H9 (cell line): ENCODE data around the gene RNF146. TPM values are rescaled to one million over a fixed set of nuclear protein-coding genes. Genes with fewer than 3 reads are reported as not detected.

Source experiments
- DNase-seq: peaks from one replicate; pipeline ENCODE4 v3.0.0-alpha.2; 2017
- H2AFZ ChIP-seq: one replicate; pipeline ENCODE4 v1.6.1; 2013; ENCODE audit warnings: mild to moderate bottlenecking, low read length, control low read depth, moderate library complexity
- H2AK5ac ChIP-seq: 2 replicates; pipeline ENCODE4 v1.6.1; 2013; ENCODE audit warnings: low read length, control low read depth, mixed read lengths; ENCODE audit not compliant: insufficient read length
- H2BK120ac ChIP-seq: one replicate; pipeline ENCODE4 v1.6.1; 2013; ENCODE audit warnings: low read depth, mild to moderate bottlenecking, low read length, control low read depth, inconsistent platforms; ENCODE audit not compliant: poor library complexity, severe bottlenecking
- H2BK12ac ChIP-seq: 2 replicates; pipeline ENCODE4 v1.6.1; 2013; ENCODE audit warnings: low read length, control low read depth, mixed read lengths, low read depth; ENCODE audit not compliant: insufficient read length
- H2BK15ac ChIP-seq: 2 replicates; pipeline ENCODE4 v1.6.1; 2013; ENCODE audit warnings: low read depth, low read length, control low read depth
- H2BK20ac ChIP-seq: one replicate; pipeline ENCODE4 v1.6.1; 2013; ENCODE audit warnings: low read depth, mild to moderate bottlenecking, low read length, control low read depth, inconsistent platforms; ENCODE audit not compliant: poor library complexity, severe bottlenecking
- H2BK5ac ChIP-seq: 2 replicates; pipeline ENCODE4 v1.6.1; 2013; ENCODE audit warnings: low read length, control low read depth, mixed read lengths; ENCODE audit not compliant: insufficient read length
- H3K14ac ChIP-seq: 2 replicates; pipeline ENCODE4 v1.6.1; 2013; ENCODE audit warnings: low read length, control low read depth; ENCODE audit not compliant: insufficient read depth
- H3K18ac ChIP-seq: 2 replicates; pipeline ENCODE4 v1.6.1; 2013; ENCODE audit warnings: low read depth, mild to moderate bottlenecking, mixed read lengths, low read length, control low read depth; ENCODE audit not compliant: insufficient read length
- H3K23ac ChIP-seq: 2 replicates; pipeline ENCODE4 v1.6.1; 2013; ENCODE audit warnings: low read length, control low read depth, mixed read lengths, low read depth; ENCODE audit not compliant: insufficient read length
- H3K23me2 ChIP-seq: 2 replicates; pipeline ENCODE4 v1.6.1; 2013; ENCODE audit warnings: low read depth, mild to moderate bottlenecking, mixed read lengths, low read length, control low read depth; ENCODE audit not compliant: insufficient read length, poor library complexity, severe bottlenecking
- H3K27ac ChIP-seq: 2 replicates; pipeline ENCODE4 v1.5.1; 2013; ENCODE audit warnings: low read length, control low read depth, mixed read lengths, low read depth; ENCODE audit not compliant: insufficient read length
- H3K27me3 ChIP-seq: 2 replicates; pipeline ENCODE4 v1.6.1; 2013; ENCODE audit warnings: low read length, control low read depth, inconsistent platforms; ENCODE audit not compliant: insufficient read depth
- H3K4ac ChIP-seq: 2 replicates; pipeline ENCODE4 v1.6.1; 2013; ENCODE audit warnings: low read depth, mild to moderate bottlenecking, control low read depth, inconsistent platforms, low read length, moderate library complexity
- H3K4me1 ChIP-seq: 2 replicates; pipeline ENCODE4 v1.6.1; 2013; ENCODE audit warnings: low read length, control low read depth, inconsistent platforms; ENCODE audit not compliant: insufficient read depth
- H3K4me2 ChIP-seq: 2 replicates; pipeline ENCODE4 v1.6.1; 2013; ENCODE audit warnings: low read length, control low read depth, mixed read lengths; ENCODE audit not compliant: insufficient read length, insufficient read depth
- H3K56ac ChIP-seq: 2 replicates; pipeline ENCODE4 v1.6.1; 2013; ENCODE audit warnings: low read depth, mild to moderate bottlenecking, mixed read lengths, low read length, control low read depth; ENCODE audit not compliant: insufficient read length
- H3K79me1 ChIP-seq: 2 replicates; pipeline ENCODE4 v1.6.1; 2013; ENCODE audit warnings: low read depth, mild to moderate bottlenecking, moderate library complexity, low read length, control low read depth, inconsistent platforms; ENCODE audit not compliant: insufficient read depth, poor library complexity, severe bottlenecking
- H3K79me2 ChIP-seq: 2 replicates; pipeline ENCODE4 v1.6.1; 2013; ENCODE audit warnings: low read length, control low read depth, inconsistent platforms; ENCODE audit not compliant: insufficient read depth
- H3K9ac ChIP-seq: 2 replicates; pipeline ENCODE4 v1.6.1; 2013; ENCODE audit warnings: low read length, control low read depth, mixed read lengths; ENCODE audit not compliant: insufficient read length; ENCODE audit errors: extremely low read depth
- H3K9me3 ChIP-seq: one replicate; pipeline ENCODE4 v1.6.1; 2013; ENCODE audit warnings: low read depth, low read length, inconsistent platforms; ENCODE audit not compliant: control insufficient read depth
- H3T11ph ChIP-seq: one replicate; pipeline ENCODE4 v1.6.1; 2013; ENCODE audit warnings: mild to moderate bottlenecking, low read length, control low read depth, inconsistent platforms
- H4K20me1 ChIP-seq: one replicate; pipeline ENCODE4 v1.6.1; 2013; ENCODE audit not compliant: control insufficient read depth, insufficient read length, insufficient read depth
- H4K5ac ChIP-seq: 2 replicates; pipeline ENCODE4 v1.6.1; 2013; ENCODE audit warnings: low read depth, mild to moderate bottlenecking, mixed read lengths, low read length, control low read depth; ENCODE audit not compliant: insufficient read length
- H4K8ac ChIP-seq: replicated peaks from 2 replicates; pipeline ENCODE4 v1.6.1; 2013; ENCODE audit warnings: low read length, control low read depth, mixed read lengths, low read depth; ENCODE audit not compliant: insufficient read length
- H4K91ac ChIP-seq: 2 replicates; pipeline ENCODE4 v1.6.1; 2013; ENCODE audit warnings: low read depth, mild to moderate bottlenecking, moderate library complexity, mixed read lengths, low read length, control low read depth; ENCODE audit not compliant: insufficient read length
- H3K27ac Mint-ChIP-seq, 3 experiments: 2 replicates in 2 of 3; 3 replicates in 1 of 3; pipeline ENCODE4 v1.8.0; 2020 to 2021; ENCODE audit warnings: mixed read lengths in 3 of 3, mild to moderate bottlenecking in 1 of 3, moderate library complexity in 1 of 3
- H3K27me3 Mint-ChIP-seq: 2 replicates; pipeline ENCODE4 v1.8.0; 2021; ENCODE audit warnings: low read depth, mild to moderate bottlenecking, moderate library complexity, mixed read lengths
- H3K36me3 Mint-ChIP-seq, 3 experiments: 2 replicates in 2 of 3; 3 replicates in 1 of 3; pipeline ENCODE4 v1.8.0; 2020 to 2021; ENCODE audit warnings: low read depth in 3 of 3, mixed read lengths in 3 of 3; ENCODE audit not compliant: insufficient read depth in 1 of 3
- H3K4me1 Mint-ChIP-seq, 2 experiments: 2 replicates each; pipeline ENCODE4 v1.8.0; 2020; ENCODE audit warnings: mixed read lengths in 2 of 2
- H3K4me3 Mint-ChIP-seq, 2 experiments: 2 replicates in 1 of 2; 3 replicates in 1 of 2; pipeline ENCODE4 v1.8.0; 2020 to 2021; ENCODE audit warnings: mild to moderate bottlenecking in 2 of 2, mixed read lengths in 2 of 2, moderate library complexity in 1 of 2
- H3K9me3 Mint-ChIP-seq, 2 experiments: 2 replicates in 1 of 2; 3 replicates in 1 of 2; pipeline ENCODE4 v1.8.0; 2020; ENCODE audit warnings: mild to moderate bottlenecking in 2 of 2, mixed read lengths in 2 of 2, moderate library complexity in 1 of 2
- CTCF ChIP-seq: fragments of 200-600 bp; sonication (generic); conservative IDR thresholded peaks from 3 replicates; pipeline ENCODE4 v1.8.0; 2021; ENCODE audit warnings: antibody characterized with exemption, mild to moderate bottlenecking
- WGBS: extraction: QIAGEN DNeasy Blood & Tissue Kit; methylation state at CpG from one replicate; pipeline ENCODE4 v1.1.7; 2013; ENCODE audit warnings: missing lambda C conversion rate, low lambda C conversion rate, mixed read lengths; ENCODE audit not compliant: insufficient read length; ENCODE audit errors: extremely low coverage; 5-methylcytosine and 5-hydroxymethylcytosine counted together
- total RNA-seq: library from RNA; stranded (reverse); gene quantifications from 2 replicates; pipeline ENCODE4 v1.2.1, GENCODE V29; 2021

The RNF146 gene
- total RNA-seq, 1 experiment from 2014 or later: 20.4 TPM

DNA sequence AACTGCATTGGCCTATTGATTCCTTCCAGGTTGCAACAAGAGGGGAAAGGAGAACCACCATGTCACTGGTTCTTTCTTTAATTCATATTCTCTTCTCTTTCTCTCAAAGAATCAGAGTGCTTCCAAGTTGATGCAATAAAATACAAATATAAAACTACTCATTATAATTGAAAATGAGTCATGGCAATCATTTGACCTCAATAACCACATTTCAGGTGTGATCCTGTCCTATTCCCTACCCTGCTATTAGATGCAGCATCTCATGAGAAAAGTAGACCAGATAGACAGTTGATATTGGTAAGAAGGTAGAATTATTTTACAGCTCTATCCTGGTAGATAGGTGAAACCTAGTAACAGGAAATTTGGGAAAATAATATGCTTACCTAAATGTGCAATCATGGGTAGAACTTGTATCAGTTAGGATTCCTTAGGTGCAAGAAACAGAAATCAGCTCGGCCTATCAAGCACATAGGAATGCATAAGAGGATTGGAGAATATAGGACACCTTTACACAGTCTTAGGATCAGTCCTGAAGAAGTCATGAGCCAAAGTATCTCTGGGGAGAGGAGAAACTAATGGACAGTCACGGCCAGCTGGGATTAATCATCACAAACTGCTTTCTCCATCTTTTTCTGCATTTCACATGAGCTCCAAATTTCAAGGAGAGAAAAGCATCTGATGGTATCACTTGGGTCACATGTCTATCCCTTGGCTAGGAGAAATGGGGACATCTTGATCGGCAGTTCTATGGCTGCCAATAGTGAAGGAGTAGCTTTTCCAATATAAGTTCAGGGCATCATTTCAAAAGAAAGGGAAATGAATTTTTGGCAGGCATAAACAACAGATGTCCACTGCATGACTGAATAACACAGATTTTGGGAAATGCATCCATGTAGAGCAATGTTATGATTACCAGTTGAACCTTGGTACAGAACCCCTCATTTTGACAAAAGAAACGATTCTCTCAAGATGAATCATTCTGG is 19.3 kb upstream of the RNF146 start:
- no peak overlapping the region for H2AFZ ChIP-seq
- H4K20me1 ChIP-seq: no peaks in the 10 kb centered on the region
- H3K9me3 ChIP-seq: no peaks in the 10 kb centered on the region
- no peak overlapping the region for H2BK20ac ChIP-seq
- no peak overlapping the region for H2BK120ac ChIP-seq
- H3K27ac ChIP-seq: no peak overlapping the region
- no peak overlapping the region for H3T11ph ChIP-seq
- no peak overlapping the region for H4K91ac ChIP-seq
- H3K23ac ChIP-seq: no peak overlapping the region
- H3K56ac ChIP-seq: no peak overlapping the region
- no peak overlapping the region for H2BK15ac ChIP-seq
- H3K79me1 ChIP-seq: no peaks in the 10 kb centered on the region
- H3K4ac ChIP-seq: no peak overlapping the region
- no peaks in the 10 kb centered on the region for H3K4me1 Mint-ChIP-seq
- WGBS: no CpG with 5 or more reads among the region's 4 CpGs
- H3K36me3 Mint-ChIP-seq: no peaks in the 10 kb centered on the region
- DNase-seq: no peak
- H3K14ac ChIP-seq: no peak overlapping the region
- no peak overlapping the region for H3K18ac ChIP-seq
- H3K79me2 ChIP-seq: no peaks in the 10 kb centered on the region
- H3K27me3 Mint-ChIP-seq: no peaks in the 10 kb centered on the region; the same call in 1 of the 2 replicates
- no peak overlapping the region for H4K5ac ChIP-seq
- no peaks in the 10 kb centered on the region for H3K4me1 ChIP-seq
- H3K9me3 Mint-ChIP-seq: no peaks in the 10 kb centered on the region
- H3K4me3 Mint-ChIP-seq: no peak overlapping the region
- no peaks in the 10 kb centered on the region for H3K27me3 ChIP-seq
- H2AK5ac ChIP-seq: no peak overlapping the region
- H3K9ac ChIP-seq: no peak overlapping the region
- no peak for TF ChIP-seq CTCF
- H3K23me2 ChIP-seq: no peaks in the 10 kb centered on the region
- no peak overlapping the region for H3K4me2 ChIP-seq
- no peak overlapping the region for H2BK5ac ChIP-seq
- no peak overlapping the region for H3K27ac Mint-ChIP-seq
- no peak overlapping the region for H4K8ac ChIP-seq
- H2BK12ac ChIP-seq: no peak overlapping the region
